Renal pelvis (tissue), 12 donors: ENCODE data around the gene RPL32. TPM values are rescaled to one million over a fixed set of nuclear protein-coding genes. Genes with fewer than 3 reads are reported as not detected.
"Not testable (repeated sequence)": the region's sequence is repeated elsewhere in the genome, so short reads cannot be mapped to it uniquely, and the experiment has no call there.

Experiments
- DNase-seq: peaks from one replicate; pipeline ENCODE4 v3.0.0-alpha.2; 2013
- long read RNA-seq, 16 experiments: transcript quantifications; one replicate each; lab custom pipeline, GENCODE V29; 2026
- polyA plus RNA-seq, 3 donors: library from polyadenylated mRNA; unstranded; fragments of 120-200 nt; gene quantifications; one replicate each; pipeline ENCODE4 v1.2.1, GENCODE V29; 2013; ENCODE audit not compliant: insufficient read length in 3 of 3

The RPL32 gene
- polyA plus RNA-seq, result 1,000 to 10,000 TPM; 1,940 to 2,392 (median 2,077) TPM
- long read RNA-seq, donor 1, transcript RPL32-202 (3 exons, 1,734 nt), result minor isoform, 121 of 1,976 reads
- long read RNA-seq, donor 1, transcript RPL32-207 (3 exons, 631 nt), result minor isoform, 37 of 1,976 reads
- long read RNA-seq, donor 1, transcript RPL32-203 (4 exons, 1,749 nt), result minor isoform, 14 of 1,976 reads
- long read RNA-seq, donor 1, transcript RPL32-204 (4 exons, 2,117 nt), result major isoform, 1,734 of 1,976 reads
- long read RNA-seq, donor 1, partial matches to known transcripts, result 49 of 1,976 reads
- long read RNA-seq, donor 1, other reads (novel, unspliced or antisense), result 14 of 1,976 reads
- long read RNA-seq, donor 2, transcript RPL32-203 (4 exons, 1,749 nt), result minor isoform, 16 of 2,137 reads
- long read RNA-seq, donor 2, transcript RPL32-202 (3 exons, 1,734 nt), result minor isoform, 116 of 2,137 reads
- long read RNA-seq, donor 2, transcript RPL32-207 (3 exons, 631 nt), result minor isoform, 24 of 2,137 reads
- long read RNA-seq, donor 2, transcript RPL32-204 (4 exons, 2,117 nt), result major isoform, 1,892 of 2,137 reads
- long read RNA-seq, donor 2, partial matches to known transcripts, result 40 of 2,137 reads
- long read RNA-seq, donor 2, other reads (novel, unspliced or antisense), result 42 of 2,137 reads
- long read RNA-seq, donor 3, transcript RPL32-202 (3 exons, 1,734 nt), result minor isoform, 92 of 1,748 reads
- long read RNA-seq, donor 3, transcript RPL32-203 (4 exons, 1,749 nt), result minor isoform, 9 of 1,748 reads
- long read RNA-seq, donor 3, transcript RPL32-204 (4 exons, 2,117 nt), result major isoform, 1,509 of 1,748 reads
- long read RNA-seq, donor 3, transcript RPL32-207 (3 exons, 631 nt), result minor isoform, 15 of 1,748 reads
- long read RNA-seq, donor 3, partial matches to known transcripts, result 96 of 1,748 reads
- long read RNA-seq, donor 3, other reads (novel, unspliced or antisense), result 23 of 1,748 reads
- long read RNA-seq, donor 4, transcript RPL32-203 (4 exons, 1,749 nt), result minor isoform, 30 of 2,399 reads
- long read RNA-seq, donor 4, transcript RPL32-204 (4 exons, 2,117 nt), result major isoform, 2,081 of 2,399 reads
- long read RNA-seq, donor 4, transcript RPL32-207 (3 exons, 631 nt), result minor isoform, 28 of 2,399 reads
- long read RNA-seq, donor 4, transcript RPL32-202 (3 exons, 1,734 nt), result minor isoform, 147 of 2,399 reads
- long read RNA-seq, donor 4, partial matches to known transcripts, result 77 of 2,399 reads
- long read RNA-seq, donor 4, other reads (novel, unspliced or antisense), result 29 of 2,399 reads
- long read RNA-seq, donor 5, transcript RPL32-207 (3 exons, 631 nt), result minor isoform, 12 of 1,194 reads
- long read RNA-seq, donor 5, transcript RPL32-204 (4 exons, 2,117 nt), result major isoform, 1,026 of 1,194 reads
- long read RNA-seq, donor 5, transcript RPL32-203 (4 exons, 1,749 nt), result minor isoform, 9 of 1,194 reads
- long read RNA-seq, donor 5, transcript RPL32-202 (3 exons, 1,734 nt), result minor isoform, 83 of 1,194 reads
- long read RNA-seq, donor 5, partial matches to known transcripts, result 41 of 1,194 reads
- long read RNA-seq, donor 5, other reads (novel, unspliced or antisense), result 20 of 1,194 reads
- long read RNA-seq, donor 6, transcript RPL32-202 (3 exons, 1,734 nt), result minor isoform, 299 of 1,951 reads
- long read RNA-seq, donor 6, transcript RPL32-207 (3 exons, 631 nt), result minor isoform, 29 of 1,951 reads
- long read RNA-seq, donor 6, transcript RPL32-203 (4 exons, 1,749 nt), result minor isoform, 14 of 1,951 reads
- long read RNA-seq, donor 6, transcript RPL32-204 (4 exons, 2,117 nt), result major isoform, 1,515 of 1,951 reads
- long read RNA-seq, donor 6, partial matches to known transcripts, result 61 of 1,951 reads
- long read RNA-seq, donor 6, other reads (novel, unspliced or antisense), result 29 of 1,951 reads
- long read RNA-seq, donor 7, transcript RPL32-204 (4 exons, 2,117 nt), result major isoform, 1,566 of 1,926 reads
- long read RNA-seq, donor 7, transcript RPL32-202 (3 exons, 1,734 nt), result minor isoform, 174 of 1,926 reads
- long read RNA-seq, donor 7, transcript RPL32-207 (3 exons, 631 nt), result minor isoform, 28 of 1,926 reads
- long read RNA-seq, donor 7, transcript RPL32-203 (4 exons, 1,749 nt), result minor isoform, 13 of 1,926 reads
- long read RNA-seq, donor 7, partial matches to known transcripts, result 118 of 1,926 reads
- long read RNA-seq, donor 7, other reads (novel, unspliced or antisense), result 20 of 1,926 reads
- long read RNA-seq, donor 8, transcript RPL32-207 (3 exons, 631 nt), result minor isoform, 12 of 988 reads
- long read RNA-seq, donor 8, transcript RPL32-203 (4 exons, 1,749 nt), result minor isoform, 8 of 988 reads
- long read RNA-seq, donor 8, transcript RPL32-204 (4 exons, 2,117 nt), result major isoform, 834 of 988 reads
- long read RNA-seq, donor 8, transcript RPL32-202 (3 exons, 1,734 nt), result minor isoform, 97 of 988 reads
- long read RNA-seq, donor 8, partial matches to known transcripts, result 29 of 988 reads
- long read RNA-seq, donor 8, other reads (novel, unspliced or antisense), result 7 of 988 reads
- long read RNA-seq, donor 9, transcript RPL32-204 (4 exons, 2,117 nt), result major isoform, 1,921 of 2,385 reads
- long read RNA-seq, donor 9, transcript RPL32-202 (3 exons, 1,734 nt), result minor isoform, 269 of 2,385 reads
- long read RNA-seq, donor 9, transcript RPL32-207 (3 exons, 631 nt), result minor isoform, 27 of 2,385 reads
- long read RNA-seq, donor 9, transcript RPL32-203 (4 exons, 1,749 nt), result minor isoform, 29 of 2,385 reads
- long read RNA-seq, donor 9, partial matches to known transcripts, result 95 of 2,385 reads
- long read RNA-seq, donor 9, other reads (novel, unspliced or antisense), result 33 of 2,385 reads
- long read RNA-seq, donor 10, transcript RPL32-207 (3 exons, 631 nt), result minor isoform, 43 of 1,760 reads
- long read RNA-seq, donor 10, transcript RPL32-202 (3 exons, 1,734 nt), result minor isoform, 101 of 1,760 reads
- long read RNA-seq, donor 10, transcript RPL32-203 (4 exons, 1,749 nt), result minor isoform, 11 of 1,760 reads
- long read RNA-seq, donor 10, transcript RPL32-204 (4 exons, 2,117 nt), result major isoform, 1,527 of 1,760 reads
- long read RNA-seq, donor 10, partial matches to known transcripts, result 51 of 1,760 reads
- long read RNA-seq, donor 10, other reads (novel, unspliced or antisense), result 19 of 1,760 reads
- long read RNA-seq, donor 11, transcript RPL32-207 (3 exons, 631 nt), result minor isoform, 17 of 1,162 reads
- long read RNA-seq, donor 11, transcript RPL32-203 (4 exons, 1,749 nt), result minor isoform, 14 of 1,162 reads
- long read RNA-seq, donor 11, transcript RPL32-202 (3 exons, 1,734 nt), result minor isoform, 105 of 1,162 reads
- long read RNA-seq, donor 11, transcript RPL32-204 (4 exons, 2,117 nt), result major isoform, 937 of 1,162 reads
- long read RNA-seq, donor 11, partial matches to known transcripts, result 63 of 1,162 reads
- long read RNA-seq, donor 11, other reads (novel, unspliced or antisense), result 19 of 1,162 reads
- long read RNA-seq, donor 12, transcript RPL32-204 (4 exons, 2,117 nt), result major isoform, 2,348 of 2,693 reads
- long read RNA-seq, donor 12, transcript RPL32-207 (3 exons, 631 nt), result minor isoform, 21 of 2,693 reads
- long read RNA-seq, donor 12, transcript RPL32-202 (3 exons, 1,734 nt), result minor isoform, 171 of 2,693 reads
- long read RNA-seq, donor 12, transcript RPL32-203 (4 exons, 1,749 nt), result minor isoform, 23 of 2,693 reads
- long read RNA-seq, donor 12, partial matches to known transcripts, result 77 of 2,693 reads
- long read RNA-seq, donor 12, other reads (novel, unspliced or antisense), result 45 of 2,693 reads
- long read RNA-seq, donor 13, transcript RPL32-204 (4 exons, 2,117 nt), result major isoform, 1,069 of 1,265 reads
- long read RNA-seq, donor 13, transcript RPL32-207 (3 exons, 631 nt), result minor isoform, 8 of 1,265 reads
- long read RNA-seq, donor 13, transcript RPL32-202 (3 exons, 1,734 nt), result minor isoform, 102 of 1,265 reads
- long read RNA-seq, donor 13, transcript RPL32-203 (4 exons, 1,749 nt), result minor isoform, 8 of 1,265 reads
- long read RNA-seq, donor 13, partial matches to known transcripts, result 57 of 1,265 reads
- long read RNA-seq, donor 13, other reads (novel, unspliced or antisense), result 19 of 1,265 reads
- long read RNA-seq, donor 14, result 0 reads
- long read RNA-seq, donor 15, transcript RPL32-202 (3 exons, 1,734 nt), result minor isoform, 239 of 2,602 reads
- long read RNA-seq, donor 15, transcript RPL32-207 (3 exons, 631 nt), result minor isoform, 27 of 2,602 reads
- long read RNA-seq, donor 15, transcript RPL32-203 (4 exons, 1,749 nt), result minor isoform, 18 of 2,602 reads
- long read RNA-seq, donor 15, transcript RPL32-204 (4 exons, 2,117 nt), result major isoform, 2,179 of 2,602 reads
- long read RNA-seq, donor 15, partial matches to known transcripts, result 98 of 2,602 reads
- long read RNA-seq, donor 15, other reads (novel, unspliced or antisense), result 35 of 2,602 reads
- long read RNA-seq, donor 16, transcript RPL32-203 (4 exons, 1,749 nt), result minor isoform, 14 of 2,093 reads
- long read RNA-seq, donor 16, transcript RPL32-202 (3 exons, 1,734 nt), result minor isoform, 108 of 2,093 reads
- long read RNA-seq, donor 16, transcript RPL32-204 (4 exons, 2,117 nt), result major isoform, 1,784 of 2,093 reads
- long read RNA-seq, donor 16, transcript RPL32-207 (3 exons, 631 nt), result minor isoform, 24 of 2,093 reads
- long read RNA-seq, donor 16, partial matches to known transcripts, result 107 of 2,093 reads
- long read RNA-seq, donor 16, other reads (novel, unspliced or antisense), result 50 of 2,093 reads

- DNase-seq, result peak; percentile 96
These were observed at the start of gene RPL32 for GRCh38 chr3:12841149-12841969. Gene RPL32, minus strand, starts transcription at chr3:12841565. Its CDS starts 1,328 bp downstream, at chr3:12840237.

GRCh38 chr3:12890610-12891390 lies 49.4 kb upstream of the RPL32 start:
- no peak for DNase-seq

DNA sequence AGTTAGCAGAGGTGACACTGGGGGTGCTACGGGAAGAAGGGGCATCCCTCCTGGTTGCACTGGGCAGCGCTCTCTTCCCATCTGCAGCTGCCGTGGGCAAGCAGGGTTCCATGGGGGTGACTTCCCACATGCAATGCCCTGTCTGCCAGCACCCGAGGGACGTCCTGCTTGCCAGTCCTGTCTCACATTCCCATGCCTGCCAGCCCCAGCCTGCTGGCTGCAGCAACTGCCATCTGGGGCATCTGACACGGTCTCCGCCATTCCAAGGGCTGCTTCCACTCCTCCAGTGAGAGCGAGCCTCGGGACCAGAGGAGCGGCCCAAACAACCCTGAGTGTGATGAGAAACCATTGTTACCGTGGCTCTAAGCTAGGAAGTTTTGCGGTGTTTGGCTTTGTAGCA lies 45.4 kb upstream of the RPL32 start:
- DNase-seq, result no peak

DNA sequence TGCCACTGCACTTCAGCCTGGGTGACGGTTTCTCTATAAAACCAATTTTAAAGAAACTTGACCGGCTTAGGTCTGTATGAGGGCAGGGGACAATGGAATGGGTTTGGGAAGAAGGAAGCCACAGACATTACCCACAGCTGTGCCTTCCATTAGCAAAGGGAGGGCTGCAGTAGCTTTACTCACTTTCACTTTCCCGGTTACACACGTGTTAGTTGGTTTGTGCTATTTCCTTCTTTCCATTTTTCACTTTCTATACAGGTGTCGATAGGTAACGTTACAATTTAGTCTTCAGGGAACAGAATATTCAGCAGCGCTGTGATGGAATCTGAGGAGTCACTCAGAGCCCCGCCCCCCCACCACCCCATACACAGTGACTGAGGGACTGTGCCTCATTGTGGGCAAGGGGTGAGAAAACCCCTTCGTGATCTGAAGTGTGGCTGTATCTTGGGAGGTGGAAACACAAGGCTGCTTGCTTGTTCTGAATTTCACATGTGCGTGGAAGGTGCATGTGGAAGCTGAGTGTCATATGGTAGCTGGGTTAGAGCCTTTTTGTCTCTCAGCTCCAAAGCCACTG lies 44.8 kb upstream of the RPL32 start:
- no peak for DNase-seq

- DNase-seq, result no peak
These were observed 44.2 kb upstream of the RPL32 start for GRCh38 chr3:12885583-12885930.

- no peak for DNase-seq
These were observed 43.6 kb upstream of the RPL32 start for GRCh38 chr3:12884790-12885582.

- no peak for DNase-seq
These were observed 42.9 kb upstream of the RPL32 start for GRCh38 chr3:12884186-12884680.

DNA sequence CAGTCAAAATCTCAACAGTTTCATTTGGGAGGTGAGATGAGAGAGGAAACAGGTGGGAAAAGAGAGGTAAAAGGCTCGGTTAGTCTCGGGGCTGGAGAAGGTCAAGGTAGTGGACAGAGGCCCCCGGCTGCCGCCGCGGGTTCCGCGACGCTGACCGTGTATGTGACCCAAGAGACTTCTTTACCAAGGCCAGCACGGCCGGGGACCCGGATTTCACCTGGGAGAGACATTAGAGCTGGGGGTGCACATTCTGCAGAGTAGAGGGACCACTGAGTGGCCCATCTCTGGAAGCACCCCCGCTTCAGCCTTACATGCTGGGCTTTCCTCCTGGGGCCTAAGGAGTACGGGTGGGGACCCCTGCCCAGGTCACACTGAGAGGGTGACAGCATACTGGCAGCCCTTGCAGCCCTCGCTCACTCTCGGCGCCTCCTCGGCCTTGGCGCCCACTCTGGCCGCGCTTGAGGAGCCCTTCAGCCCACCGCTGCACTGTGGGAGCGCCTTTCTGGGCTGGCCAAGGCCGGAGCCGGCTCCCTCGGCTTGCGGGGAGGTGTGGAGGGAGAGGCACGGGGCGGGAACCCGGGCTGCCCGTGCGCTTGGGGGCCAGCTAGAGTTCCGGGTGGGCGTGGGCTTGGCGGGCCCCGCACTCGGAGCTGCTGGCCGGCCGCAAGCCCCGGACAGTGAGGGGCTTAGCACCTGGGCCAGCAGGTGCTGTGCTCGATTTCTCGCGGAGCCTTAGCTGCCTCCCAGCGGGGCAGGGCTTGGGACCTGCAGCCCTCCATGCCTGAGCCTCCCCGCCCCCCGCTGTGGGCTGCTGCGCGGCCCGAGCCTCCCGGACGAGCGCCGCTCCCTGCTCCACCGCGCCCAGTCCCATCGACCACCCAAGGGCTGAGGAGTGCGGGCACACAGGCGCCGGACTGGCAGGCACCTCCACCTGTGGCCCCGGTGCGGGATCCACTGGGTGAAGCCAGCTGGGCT lies 41.3 kb upstream of the RPL32 start:
- DNase-seq, result no peak

GRCh38 chr3:12881858-12882257 lies 40.5 kb upstream of the RPL32 start:
- not testable (repeated sequence) for DNase-seq
